ENCODE data around the gene POP4. TPM values are rescaled to one million over a fixed set of nuclear protein-coding genes. Genes with fewer than 3 reads are reported as not detected.

POP4 gene
- total RNA-seq, 1 experiment from 2014 or later: 75.0 TPM

DNA sequence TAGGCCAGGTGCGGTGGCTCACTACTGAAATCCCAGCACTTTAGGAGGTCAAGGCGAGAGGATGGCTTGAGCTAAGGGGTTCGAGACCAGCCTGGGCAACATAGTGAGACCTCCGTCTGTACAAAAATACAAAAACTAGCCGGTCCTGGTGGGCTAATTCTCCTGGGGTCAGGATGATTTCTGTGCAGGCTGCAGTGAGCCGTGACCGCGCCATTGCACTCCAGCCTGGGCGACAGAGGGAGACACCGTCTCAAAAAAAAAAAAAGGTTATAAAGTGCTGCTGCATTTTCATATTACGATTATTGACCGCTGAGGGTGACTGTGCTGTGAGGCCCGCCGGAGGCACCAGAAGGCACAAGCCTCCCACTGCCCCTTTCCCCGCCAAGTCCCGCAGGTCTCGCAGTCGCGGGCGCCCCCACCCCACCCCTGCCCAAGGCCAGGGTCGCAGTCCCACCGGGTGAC is 58.7 kb downstream of the POP4 start:
- H3K27me3 Mint-ChIP-seq (ENCODE audit: insufficient read depth, unreplicated experiment): no peaks in the 10 kb centered on the region
- peaks cover 15% of the 10 kb centered on the region for H3K4me1 Mint-ChIP-seq (ENCODE audit: low read depth, unreplicated experiment)
- H3K4me3 ChIP-seq (ENCODE audit: low read depth, low read length): peak overlapping the region; percentile 92
- H3K9me3 ChIP-seq: no peaks in the 10 kb centered on the region
- no peaks in the 10 kb centered on the region for H3K36me3 Mint-ChIP-seq (ENCODE audit: insufficient read depth, unreplicated experiment)
- intact Hi-C loops (cut with micrococcal nuclease; ENCODE audit: unreplicated experiment): loop anchor here (2.0 kb wide), 1 partner anchor 52 kb away; no protein-coding TSS in a partner anchor
- TF ChIP-seq, protein P1, sequence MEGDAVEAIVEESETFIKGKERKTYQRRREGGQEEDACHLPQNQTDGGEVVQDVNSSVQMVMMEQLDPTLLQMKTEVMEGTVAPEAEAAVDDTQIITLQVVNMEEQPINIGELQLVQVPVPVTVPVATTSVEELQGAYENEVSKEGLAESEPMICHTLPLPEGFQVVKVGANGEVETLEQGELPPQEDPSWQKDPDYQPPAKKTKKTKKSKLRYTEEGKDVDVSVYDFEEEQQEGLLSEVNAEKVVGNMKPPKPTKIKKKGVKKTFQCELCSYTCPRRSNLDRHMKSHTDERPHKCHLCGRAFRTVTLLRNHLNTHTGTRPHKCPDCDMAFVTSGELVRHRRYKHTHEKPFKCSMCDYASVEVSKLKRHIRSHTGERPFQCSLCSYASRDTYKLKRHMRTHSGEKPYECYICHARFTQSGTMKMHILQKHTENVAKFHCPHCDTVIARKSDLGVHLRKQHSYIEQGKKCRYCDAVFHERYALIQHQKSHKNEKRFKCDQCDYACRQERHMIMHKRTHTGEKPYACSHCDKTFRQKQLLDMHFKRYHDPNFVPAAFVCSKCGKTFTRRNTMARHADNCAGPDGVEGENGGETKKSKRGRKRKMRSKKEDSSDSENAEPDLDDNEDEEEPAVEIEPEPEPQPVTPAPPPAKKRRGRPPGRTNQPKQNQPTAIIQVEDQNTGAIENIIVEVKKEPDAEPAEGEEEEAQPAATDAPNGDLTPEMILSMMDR (IDR thresholded peaks at IDR 0.05; ENCODE audit: insufficient read depth in 1 of 2, low read depth in 1 of 2, low read length in 1 of 2, severe bottlenecking in 1 of 2, unreplicated experiment in 1 of 2): no peak
- no peaks in the 10 kb centered on the region for H3K27me3 ChIP-seq (replicated peaks; ENCODE audit: control insufficient read depth, insufficient read depth, low read length)
- peaks cover 23% of the 10 kb centered on the region for H3K4me1 ChIP-seq
- H3K4me3 Mint-ChIP-seq (ENCODE audit: unreplicated experiment): peak overlapping the region; percentile 92
- no TSS peak for BruUV-seq (replicated peaks)
- no peaks in the 10 kb centered on the region for H3K36me3 ChIP-seq (ENCODE audit: control insufficient read depth, insufficient read depth, low read length)
- no peak overlapping the region for H3K27ac Mint-ChIP-seq (ENCODE audit: unreplicated experiment)
- POLR2A ChIA-PET: interaction anchor here (2.6 kb wide), 1 partner anchor 59 kb away, joined by 15 read pairs; the partner anchor contains the start of gene POP4
- no peak for DNase-seq
- H3K9me3 Mint-ChIP-seq (ENCODE audit: unreplicated experiment): no peaks in the 10 kb centered on the region
- CTCF ChIA-PET: interaction anchor here (0.9 to 1.3 kb wide), 4 partner anchors 17 to 65 kb away, joined by 3 to 8 read pairs (median 4); no protein-coding TSS in a partner anchor

DNA sequence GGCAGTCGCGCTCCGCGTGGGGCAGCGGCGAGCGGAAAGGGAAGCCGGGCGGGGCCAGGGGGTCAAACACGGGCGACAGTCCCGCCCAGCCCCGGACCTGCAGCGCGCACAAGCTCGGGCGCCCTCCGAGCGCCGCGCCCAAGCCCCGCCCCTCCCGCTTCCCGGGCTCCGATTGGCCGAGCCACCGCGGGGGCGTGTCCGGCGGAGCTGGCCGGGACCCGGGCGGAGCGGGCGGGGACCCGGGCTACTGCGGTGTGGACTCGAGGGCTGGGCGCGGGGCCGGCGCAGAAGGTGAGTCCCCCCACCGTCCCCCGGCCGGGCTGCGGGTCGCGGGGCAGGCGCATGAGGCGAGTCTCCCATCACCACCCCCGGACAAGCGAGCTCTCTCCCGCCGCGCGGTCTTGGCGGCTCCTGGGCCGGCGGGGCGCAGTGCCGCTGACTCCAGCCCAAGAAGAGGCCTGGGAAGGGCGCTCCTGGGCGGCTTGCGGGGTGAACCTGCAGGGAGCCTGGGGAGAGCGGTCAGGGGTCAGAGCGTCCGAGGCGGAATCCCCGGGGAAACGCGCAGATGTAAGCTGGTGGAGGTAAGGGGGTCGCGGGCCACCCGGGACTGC is 59.2 kb downstream of the POP4 start, which contains the start of gene PLEKHF1:
Gene PLEKHF1 (plus strand): TSS at position 247 of the 611 bp plus-strand sequence. CDS start 8,379 bp downstream, outside the sequence.
- Mint-ChIP-seq H3K9me3 (ENCODE audit: unreplicated experiment) (no peaks in the 10 kb centered on the region), H3K27ac (ENCODE audit: unreplicated experiment) (no peak within 1 kb of the TSS), H3K4me3 (ENCODE audit: unreplicated experiment) (peak within 1 kb of the TSS; percentile 92), H3K27me3 (ENCODE audit: insufficient read depth, unreplicated experiment) (no peaks in the 10 kb centered on the region), H3K4me1 (ENCODE audit: low read depth, unreplicated experiment) (peaks cover 15% of the 10 kb centered on the region), H3K36me3 (ENCODE audit: insufficient read depth, unreplicated experiment) (no peaks in the 10 kb centered on the region)
- H3K4me1 ChIP-seq: peaks cover 23% of the 10 kb centered on the region
- no peaks in the 10 kb centered on the region for H3K27me3 ChIP-seq (replicated peaks; ENCODE audit: control insufficient read depth, insufficient read depth, low read length)
- intact Hi-C loops (cut with micrococcal nuclease; ENCODE audit: unreplicated experiment): loop anchor here (2.0 kb wide), 1 partner anchor 51 kb away; no protein-coding TSS in a partner anchor
- ChIA-PET POLR2A (interaction anchor here (0.8 to 2.6 kb wide), 2 partner anchors 46 to 59 kb away, joined by 3 to 15 read pairs; partner anchors contain the start of gene POP4), CTCF (interaction anchor here (0.6 to 1.3 kb wide), 5 partner anchors 16 to 65 kb away, joined by 3 to 8 read pairs (median 3); partner anchors contain the start of gene POP4)
- TF ChIP-seq, protein P1 (IDR thresholded peaks at IDR 0.05; ENCODE audit: insufficient read depth in 1 of 2, low read depth in 1 of 2, low read length in 1 of 2, severe bottlenecking in 1 of 2, unreplicated experiment in 1 of 2): no peak
- H3K9me3 ChIP-seq: no peaks in the 10 kb centered on the region
- DNase-seq: peak; percentile 83 to 97
- no peaks in the 10 kb centered on the region; the same call in 1 of the 2 replicates for H3K36me3 ChIP-seq (ENCODE audit: control insufficient read depth, insufficient read depth, low read length)
- H3K4me3 ChIP-seq (ENCODE audit: low read depth, low read length): peak within 1 kb of the TSS; percentile 92
- BruUV-seq (replicated peaks): no TSS peak

DNA sequence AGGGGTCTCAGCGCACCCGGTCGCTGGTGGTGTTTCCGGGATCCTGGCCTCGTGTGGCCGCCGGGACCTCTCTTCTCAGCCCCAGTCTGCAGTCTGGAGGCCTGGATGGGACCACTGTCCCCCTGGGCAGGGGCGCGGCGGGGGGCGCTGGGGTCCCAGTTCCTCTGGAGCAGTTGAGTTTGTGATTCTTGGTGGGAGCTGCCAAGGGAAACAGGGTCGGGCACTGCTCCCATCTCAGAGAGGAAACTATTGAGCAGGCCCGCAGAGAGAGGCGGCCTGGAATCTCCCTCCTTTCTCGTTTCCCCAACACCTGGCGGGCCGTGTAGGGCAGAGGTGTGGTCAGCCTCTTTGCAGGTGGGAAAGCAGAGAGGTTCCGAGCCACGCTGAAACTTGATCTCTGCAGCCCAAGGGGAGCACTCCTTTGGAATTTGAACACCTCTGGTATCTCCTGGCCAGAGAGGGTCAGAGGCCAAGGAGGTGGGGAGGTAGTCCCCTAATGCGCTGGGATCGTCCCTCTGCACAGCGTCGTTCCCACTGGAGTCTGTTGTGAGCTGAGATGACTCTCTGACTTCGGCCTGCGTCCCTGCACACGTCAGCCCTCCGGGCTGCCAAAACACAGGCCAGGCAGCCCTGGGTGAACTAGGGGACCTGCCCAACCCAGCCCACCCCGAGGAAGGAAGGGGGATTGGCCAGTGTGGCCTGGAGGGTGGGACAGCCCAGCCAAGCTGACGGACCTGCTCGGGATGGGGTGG is 59.9 kb downstream of the POP4 start:
- H3K27me3 ChIP-seq (replicated peaks; ENCODE audit: control insufficient read depth, insufficient read depth, low read length): no peaks in the 10 kb centered on the region
- no peak overlapping the region for H3K27ac Mint-ChIP-seq (ENCODE audit: unreplicated experiment)
- H3K36me3 ChIP-seq (ENCODE audit: control insufficient read depth, insufficient read depth, low read length): no peaks in the 10 kb centered on the region; the same call in 1 of the 2 replicates
- TSS peak; percentile 30 for BruUV-seq (replicated peaks)
- peak overlapping the region; percentile 92 for H3K4me3 Mint-ChIP-seq (ENCODE audit: unreplicated experiment)
- peak overlapping the region; percentile 92 for H3K4me3 ChIP-seq (ENCODE audit: low read depth, low read length)
- ChIA-PET POLR2A (interaction anchor here (0.8 to 2.6 kb wide), 2 partner anchors 47 to 60 kb away, joined by 3 to 15 read pairs; partner anchors contain the start of gene POP4), CTCF (interaction anchor here (0.6 to 1.4 kb wide), 6 partner anchors 16 to 64 kb away, joined by 3 to 8 read pairs (median 4); partner anchors contain the start of gene POP4)
- TF ChIP-seq, protein P1 (IDR thresholded peaks at IDR 0.05; ENCODE audit: insufficient read depth in 1 of 2, low read depth in 1 of 2, low read length in 1 of 2, severe bottlenecking in 1 of 2, unreplicated experiment in 1 of 2): no peak
- intact Hi-C loops (cut with micrococcal nuclease; ENCODE audit: unreplicated experiment): loop anchor here (2.0 kb wide), 1 partner anchor 51 kb away; no protein-coding TSS in a partner anchor
- peaks cover 23% of the 10 kb centered on the region for H3K4me1 ChIP-seq
- H3K9me3 Mint-ChIP-seq (ENCODE audit: unreplicated experiment): no peaks in the 10 kb centered on the region
- H3K4me1 Mint-ChIP-seq (ENCODE audit: low read depth, unreplicated experiment): peaks cover 15% of the 10 kb centered on the region
- peak in 1 of 2 experiments; percentile 27 for DNase-seq
- H3K36me3 Mint-ChIP-seq (ENCODE audit: insufficient read depth, unreplicated experiment): no peaks in the 10 kb centered on the region
- H3K9me3 ChIP-seq: no peaks in the 10 kb centered on the region
- no peaks in the 10 kb centered on the region for H3K27me3 Mint-ChIP-seq (ENCODE audit: insufficient read depth, unreplicated experiment)
